Adipose tissue (tissue), 3 donors: ENCODE measurements around the gene EPB41L5. TPM values are rescaled to one million over a fixed set of nuclear protein-coding genes. Genes with fewer than 3 reads are reported as not detected.
"Not testable (repeated sequence)": the region's sequence is repeated elsewhere in the genome, so short reads cannot be mapped to it uniquely, and the experiment has no call there.

Source experiments
- H3K27ac ChIP-seq: one replicate; pipeline ENCODE4 v1.5.1; 2013; ENCODE audit warnings: low read depth, low read length
- WGBS, 3 donors: extraction: QIAGEN DNeasy Blood & Tissue Kit; methylation state at CpG; one replicate each; pipeline ENCODE4 v1.1.7; 2013; 5-methylcytosine and 5-hydroxymethylcytosine counted together
- polyA plus RNA-seq, 3 donors: library from polyadenylated mRNA; stranded (reverse); fragments of 200-250 nt; gene quantifications; one replicate each; pipeline ENCODE4 v1.2.3, GENCODE V29; 2013
- donor health status: healthy with polysubstance abuse.
- donor health status: Bipolar disorder and iron deficiency.
- donor health status: healthy.

EPB41L5 gene
- polyA plus RNA-seq, 3 donors: 5.7 to 11.8 (median 6.9) TPM

- H3K27ac ChIP-seq: no peak overlapping the region
- WGBS, 3 donors: 94 to 96% (median 96%) methylated on average over 3 of the region's 3 CpGs
Observed at GRCh38 chr2:120123090-120123489, 110.2 kb downstream of the EPB41L5 start.

- no peak overlapping the region for H3K27ac ChIP-seq
- WGBS, 3 donors: 59 to 85% (median 65%) methylated on average over 3 of the region's 3 CpGs
Observed at GRCh38 chr2:120125195-120125594, 112.3 kb downstream of the EPB41L5 start.

DNA sequence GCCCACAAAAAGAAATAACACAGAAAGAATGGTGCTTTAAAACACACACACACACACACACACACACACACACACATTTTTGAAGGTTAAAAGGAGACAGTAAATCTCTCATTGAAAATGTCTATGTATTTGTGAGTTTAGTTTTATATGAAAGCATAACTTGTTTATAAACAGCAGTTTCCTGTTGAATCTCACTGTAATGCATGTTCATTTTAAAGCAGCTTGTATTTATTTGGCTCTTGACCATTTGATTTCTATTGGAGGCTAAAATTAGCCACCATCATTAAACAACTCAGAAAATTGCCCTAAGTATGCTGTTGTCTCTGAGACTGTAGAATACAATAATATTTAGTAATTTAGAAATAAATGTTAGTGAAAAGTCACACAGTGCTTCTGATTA lies 115.3 kb downstream of the EPB41L5 start:
- H3K27ac ChIP-seq: no peak overlapping the region

DNA sequence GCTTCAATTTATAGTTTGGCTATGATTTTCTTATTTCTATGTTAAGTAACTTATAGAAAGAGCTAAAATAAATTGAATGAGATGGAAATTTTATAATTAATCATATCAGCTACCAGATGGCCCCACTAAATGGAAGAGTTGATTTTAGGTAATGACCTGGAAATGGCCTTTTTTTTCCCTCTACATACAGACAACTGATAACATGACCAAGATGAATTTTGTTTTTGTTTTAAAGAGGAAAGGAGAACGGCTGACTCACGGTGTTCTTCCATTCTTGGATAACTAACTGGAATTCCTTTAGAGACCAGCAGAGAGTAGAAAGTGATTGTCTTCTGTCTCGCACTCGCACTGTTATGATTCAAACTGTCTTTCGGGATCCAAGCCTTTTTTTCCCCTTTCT lies 119.3 kb downstream of the EPB41L5 start:
- 75 to 90% (median 81%) methylated on average over 5 of the region's 5 CpGs for WGBS, 3 donors

GRCh38 chr2:120132691-120133090 lies 119.8 kb downstream of the EPB41L5 start:
- no peak overlapping the region for H3K27ac ChIP-seq
- WGBS, 3 donors: 93 to 100% (median 97%) methylated on average over 1 of the region's 1 CpG

More for the DNA sequence above, 119.3 kb downstream of the EPB41L5 start:
- H3K27ac ChIP-seq: no peak overlapping the region

- H3K27ac ChIP-seq: no peak overlapping the region
- 95 to 100% (median 100%) methylated on average over 2 of the region's 2 CpGs for WGBS, 3 donors
Observed at GRCh38 chr2:120133572-120134244, 120.8 kb downstream of the EPB41L5 start.

- WGBS, 3 donors: 89 to 96% (median 95%) methylated on average over 4 of the region's 4 CpGs
- H3K27ac ChIP-seq: no peak overlapping the region
Observed at GRCh38 chr2:120134263-120134662, 121.4 kb downstream of the EPB41L5 start.

DNA sequence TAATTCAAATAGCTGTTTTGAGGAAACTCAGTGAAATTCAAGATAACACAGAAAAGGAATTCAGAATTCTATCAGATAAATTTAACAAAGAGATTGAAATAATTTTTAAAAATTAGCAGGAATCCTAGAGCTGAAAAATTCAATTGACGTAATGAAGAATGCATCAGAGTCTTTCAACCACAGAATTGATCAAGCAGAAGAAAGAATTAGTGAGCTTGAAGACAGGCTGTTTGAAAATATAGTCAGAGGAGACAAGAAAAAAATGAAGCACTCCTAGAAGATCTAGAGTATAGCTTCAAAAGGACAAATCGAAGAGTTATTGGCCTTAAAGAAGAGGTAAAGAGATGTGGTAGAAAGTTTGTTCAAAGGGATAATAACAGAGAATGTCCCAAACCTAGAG lies 122.1 kb downstream of the EPB41L5 start:
- WGBS, 3 donors: 94 to 100% (median 100%) methylated on average over 2 of the region's 2 CpGs

DNA sequence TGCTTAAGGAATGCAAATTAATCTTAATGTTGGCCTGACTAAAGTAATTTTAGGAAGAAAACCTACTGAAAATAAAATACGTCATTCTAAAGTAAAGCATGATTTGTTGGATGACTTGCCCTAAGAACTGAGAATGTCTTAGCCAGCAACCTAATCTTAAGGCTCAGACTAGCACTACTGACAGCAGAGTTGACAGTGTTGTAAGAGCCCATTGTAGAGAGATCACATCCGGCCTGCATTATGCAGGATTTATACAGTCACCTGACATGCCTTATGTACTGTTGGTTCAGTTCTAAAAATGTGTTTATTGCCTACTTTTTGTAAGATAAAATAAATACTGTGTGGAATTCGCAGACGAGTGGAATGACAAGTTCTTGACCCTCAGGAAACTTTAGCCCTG lies 128.0 kb downstream of the EPB41L5 start:
- H3K27ac ChIP-seq: no peak overlapping the region
- WGBS, 3 donors: 88 to 89% (median 88%) methylated on average over 4 of the region's 4 CpGs

More for the DNA sequence above, 122.1 kb downstream of the EPB41L5 start:
- H3K27ac ChIP-seq: not testable (repeated sequence)

- WGBS, 3 donors: 93 to 100% (median 93%) methylated on average over 2 of the region's 2 CpGs
Observed at GRCh38 chr2:120141300-120142069, 128.6 kb downstream of the EPB41L5 start.

GRCh38 chr2:120142528-120143219 lies 129.8 kb downstream of the EPB41L5 start:
- no peak overlapping the region for H3K27ac ChIP-seq
- 40 to 95% (median 92%) methylated on average over 2 of the region's 2 CpGs for WGBS, 3 donors

More at GRCh38 chr2:120141300-120142069, 128.6 kb downstream of the EPB41L5 start:
- no peak overlapping the region for H3K27ac ChIP-seq

- WGBS, 3 donors: 95 to 97% (median 96%) methylated on average over 1 of the region's 1 CpG
- no peak overlapping the region for H3K27ac ChIP-seq
Observed at GRCh38 chr2:120148229-120148628, 135.4 kb downstream of the EPB41L5 start.

GRCh38 chr2:120148669-120149068 lies 135.8 kb downstream of the EPB41L5 start:
- no peak overlapping the region for H3K27ac ChIP-seq
- WGBS, 3 donors: 96 to 98% (median 96%) methylated on average over 3 of the region's 3 CpGs

DNA sequence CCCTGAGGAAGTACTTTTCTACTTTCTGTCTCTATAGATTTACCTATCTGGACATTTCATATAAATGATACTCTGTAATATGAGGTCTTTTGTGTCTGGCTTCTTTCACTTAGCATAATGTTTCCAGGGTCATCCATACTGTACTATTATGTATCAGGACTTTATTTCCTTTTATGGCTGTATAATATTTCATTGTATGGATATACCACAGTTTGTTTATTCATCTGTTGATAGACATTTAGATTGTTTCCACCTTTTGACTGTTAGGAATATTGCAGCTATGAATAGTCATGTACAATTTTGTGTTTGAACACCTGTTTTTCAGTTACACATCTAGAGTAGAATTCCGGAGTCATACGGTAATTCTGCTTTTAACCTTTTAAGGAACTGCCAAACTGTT lies 136.5 kb downstream of the EPB41L5 start:
- no peak overlapping the region for H3K27ac ChIP-seq
- WGBS, 3 donors: 90 to 98% (median 98%) methylated on average over 2 of the region's 2 CpGs

- H3K27ac ChIP-seq: no peak overlapping the region
- 95 to 97% (median 96%) methylated on average over 4 of the region's 4 CpGs for WGBS, 3 donors
Observed at GRCh38 chr2:120150040-120150482, 137.2 kb downstream of the EPB41L5 start.

- WGBS, 3 donors: 94 to 100% (median 96%) methylated on average over 3 of the region's 3 CpGs
Observed at GRCh38 chr2:120155308-120155707, 142.4 kb downstream of the EPB41L5 start.

GRCh38 chr2:120158658-120159057 lies 145.8 kb downstream of the EPB41L5 start:
- not testable (repeated sequence) for H3K27ac ChIP-seq
- WGBS, 3 donors: 72 to 79% (median 76%) methylated on average over 2 of the region's 2 CpGs

More at GRCh38 chr2:120155308-120155707, 142.4 kb downstream of the EPB41L5 start:
- no peak overlapping the region for H3K27ac ChIP-seq

GRCh38 chr2:120161190-120161589 lies 148.3 kb downstream of the EPB41L5 start:
- H3K27ac ChIP-seq: no peak overlapping the region

- H3K27ac ChIP-seq: no peak overlapping the region
- 92 to 95% (median 93%) methylated on average over 5 of the region's 5 CpGs for WGBS, 3 donors
Observed at GRCh38 chr2:120162716-120163115, 149.8 kb downstream of the EPB41L5 start.
